MM.1S (cell line): ENCODE results near the gene MCM3.

Experiments
- DNase-seq: peaks from one replicate; pipeline ENCODE4 v3.0.0-alpha.2; 2015
- H2AFZ ChIP-seq: fragments of 300-600 bp; sonication (generic); 2 replicates; pipeline ENCODE4 v1.6.0; 2016; ENCODE audit warnings: antibody characterized with exemption, low read length
- H3F3A ChIP-seq: fragments of 300-600 bp; sonication (generic); 2 replicates; pipeline ENCODE4 v1.6.1; 2016; ENCODE audit warnings: mild to moderate bottlenecking, antibody characterized with exemption, low read length, moderate library complexity, mixed read lengths; ENCODE audit not compliant: insufficient read depth
- H3K27ac ChIP-seq: fragments of 300-600 bp; sonication (generic); 2 replicates; pipeline ENCODE4 v1.5.1; 2016; ENCODE audit warnings: mild to moderate bottlenecking, low read length
- H3K27me3 ChIP-seq: fragments of 300-600 bp; sonication (generic); replicated peaks from 2 replicates; pipeline ENCODE4 v1.6.0; 2016; ENCODE audit warnings: low read length; ENCODE audit not compliant: insufficient read depth
- H3K36me3 ChIP-seq: fragments of 300-600 bp; sonication (generic); replicated peaks from 2 replicates; pipeline ENCODE4 v1.6.1; 2016; ENCODE audit warnings: mild to moderate bottlenecking, low read length, mixed read lengths; ENCODE audit not compliant: insufficient read depth
- H3K4me1 ChIP-seq: fragments of 300-600 bp; sonication (generic); 2 replicates; pipeline ENCODE4 v1.6.1; 2016; ENCODE audit warnings: low read length, mixed read lengths
- H3K4me2 ChIP-seq: fragments of 300-600 bp; sonication (generic); 2 replicates; pipeline ENCODE4 v1.6.0; 2016; ENCODE audit warnings: low read depth, low read length
- H3K4me3 ChIP-seq: fragments of 300-600 bp; sonication (generic); 2 replicates; pipeline ENCODE4 v1.5.1; 2016; ENCODE audit warnings: low read length, mixed read lengths
- H3K79me2 ChIP-seq: fragments of 300-600 bp; sonication (generic); 2 replicates; pipeline ENCODE4 v1.6.1; 2016; ENCODE audit warnings: mixed run types, low read length, mixed read lengths
- H3K9ac ChIP-seq: fragments of 300-600 bp; sonication (generic); 2 replicates; pipeline ENCODE4 v1.6.1; 2016; ENCODE audit warnings: low read length, mixed read lengths
- H3K9me2 ChIP-seq: fragments of 300-600 bp; sonication (generic); replicated peaks from 2 replicates; pipeline ENCODE4 v1.6.1; 2016; ENCODE audit warnings: mild to moderate bottlenecking, low read length, mixed read lengths; ENCODE audit not compliant: insufficient read depth
- H3K9me3 ChIP-seq: fragments of 300-600 bp; sonication (generic); replicated peaks from 2 replicates; pipeline ENCODE4 v1.6.1; 2016; ENCODE audit warnings: mild to moderate bottlenecking, low read length, mixed read lengths; ENCODE audit not compliant: insufficient read depth
- H4K20me1 ChIP-seq: fragments of 300-600 bp; sonication (generic); 2 replicates; pipeline ENCODE4 v1.6.1; 2016; ENCODE audit warnings: mild to moderate bottlenecking, low read length, moderate library complexity, mixed read lengths; ENCODE audit not compliant: insufficient read depth
- CTCF ChIP-seq: fragments of 300-600 bp; sonication (generic); IDR thresholded peaks from 2 replicates; pipeline ENCODE4 v1.5.1; 2016; ENCODE audit warnings: antibody characterized with exemption, low read length, mixed read lengths
- EZH2 ChIP-seq: fragments of 300-600 bp; sonication (generic); optimal IDR thresholded peaks from 2 replicates; pipeline ENCODE3; 2017; ENCODE audit warnings: low read depth, mild to moderate bottlenecking, antibody characterized with exemption, low read length, mixed read lengths
- EZH2phosphoT487 ChIP-seq: fragments of 300-600 bp; sonication (generic); IDR thresholded peaks from 2 replicates; pipeline ENCODE4 v1.6.1; 2018; ENCODE audit warnings: antibody characterized with exemption, low read length

Gene MCM3

GRCh38 chr6:52293067-52293466, 8.5 kb upstream of the MCM3 start:
- Histone ChIP-seq H2AFZ (no peak overlapping the region), H3K27me3 (no peaks in the 10 kb centered on the region), H3K4me2 (peak overlapping the region; percentile 16), H3K4me3 (no peak overlapping the region), H3F3A (peaks cover 19% of the 10 kb centered on the region), H4K20me1 (no peaks in the 10 kb centered on the region), H3K79me2 (no peaks in the 10 kb centered on the region), H3K27ac (no peak overlapping the region; the same call in 1 of the 2 replicates), H3K9ac (peak overlapping the region; percentile 5; the same call in 1 of the 2 replicates), H3K36me3 (no peaks in the 10 kb centered on the region), H3K4me1 (peaks cover 41% of the 10 kb centered on the region), H3K9me2 (no peaks in the 10 kb centered on the region), H3K9me3 (no peaks in the 10 kb centered on the region)
- DNase-seq: no peak
- TF ChIP-seq EZH2: no peak
- TF ChIP-seq EZH2phosphoT487: no peak
- TF ChIP-seq CTCF: no peak

DNA sequence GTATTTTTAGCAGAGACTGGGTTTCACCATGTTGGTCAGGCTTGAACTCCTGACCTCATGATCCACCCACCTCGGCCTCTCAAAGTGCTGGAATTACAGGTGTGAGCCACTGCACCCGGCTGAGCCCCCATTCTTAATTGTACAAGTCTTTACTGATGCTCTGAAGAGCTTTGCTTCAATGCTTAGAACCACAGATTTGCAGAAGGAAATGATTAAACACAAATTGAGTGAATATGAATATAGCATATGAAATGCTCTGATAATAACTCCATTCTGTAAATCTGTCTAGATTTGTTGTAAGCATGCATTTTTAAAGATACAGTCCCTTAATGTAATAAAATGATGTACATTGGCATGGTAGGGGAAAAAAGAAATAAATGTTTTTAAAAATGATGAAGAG, 4.3 kb upstream of the MCM3 start:
- Histone ChIP-seq H3K4me3 (no peak overlapping the region), H3K4me2 (no peak overlapping the region), H3K36me3 (no peaks in the 10 kb centered on the region), H3K79me2 (peaks cover 7% of the 10 kb centered on the region), H4K20me1 (no peaks in the 10 kb centered on the region), H3K9me2 (no peaks in the 10 kb centered on the region), H3K9ac (no peak overlapping the region), H3K9me3 (no peaks in the 10 kb centered on the region), H3K4me1 (peaks cover 24% of the 10 kb centered on the region), H3K27ac (no peak overlapping the region), H3F3A (peaks cover 14% of the 10 kb centered on the region), H3K27me3 (no peaks in the 10 kb centered on the region), H2AFZ (no peak overlapping the region)
- no peak for DNase-seq
- TF ChIP-seq EZH2 (no peak), EZH2phosphoT487 (no peak), CTCF (no peak)

DNA sequence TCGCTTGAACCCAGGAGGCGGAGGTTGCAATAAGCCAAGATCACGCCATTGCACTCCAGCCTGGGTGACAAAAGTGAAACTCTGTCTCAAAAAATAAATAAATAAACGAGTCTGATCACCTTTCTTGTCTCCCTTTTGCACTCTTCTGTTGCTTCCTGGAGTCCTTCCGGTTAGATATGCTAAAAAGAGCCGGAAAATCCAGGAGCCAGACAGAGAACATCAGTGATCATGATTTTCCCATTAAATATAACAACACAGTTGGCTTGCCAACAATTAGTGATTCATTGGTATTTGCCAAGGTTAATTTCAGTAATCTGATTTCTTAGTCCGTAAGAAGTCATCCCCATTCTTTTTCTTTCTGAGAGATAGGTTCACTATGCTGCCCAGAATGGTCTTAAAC, 3.7 kb upstream of the MCM3 start:
- H3K27me3 ChIP-seq: no peaks in the 10 kb centered on the region
- H3K4me2 ChIP-seq: no peak overlapping the region
- no peaks in the 10 kb centered on the region for H3K9me2 ChIP-seq
- H3K9ac ChIP-seq: no peak overlapping the region
- no peak overlapping the region for H2AFZ ChIP-seq
- peaks cover 20% of the 10 kb centered on the region for H3K4me1 ChIP-seq
- no peak overlapping the region for H3K4me3 ChIP-seq
- TF ChIP-seq EZH2 (no peak), CTCF (no peak), EZH2phosphoT487 (no peak)
- peaks cover 13% of the 10 kb centered on the region for H3K79me2 ChIP-seq
- no peak overlapping the region for H3K27ac ChIP-seq
- peaks cover 11% of the 10 kb centered on the region for H3F3A ChIP-seq
- no peaks in the 10 kb centered on the region for H4K20me1 ChIP-seq
- no peak for DNase-seq
- H3K9me3 ChIP-seq: no peaks in the 10 kb centered on the region
- no peaks in the 10 kb centered on the region for H3K36me3 ChIP-seq
